ENCODE data around the gene INTS14. TPM values are rescaled to one million over a fixed set of nuclear protein-coding genes. Genes with fewer than 3 reads are reported as not detected.
A peak's percentile ranks its signal among the peaks of the same experiment; 100 is the strongest.

Gene INTS14
- total RNA-seq, 1 experiment from 2014 or later = 50.1 TPM

DNA sequence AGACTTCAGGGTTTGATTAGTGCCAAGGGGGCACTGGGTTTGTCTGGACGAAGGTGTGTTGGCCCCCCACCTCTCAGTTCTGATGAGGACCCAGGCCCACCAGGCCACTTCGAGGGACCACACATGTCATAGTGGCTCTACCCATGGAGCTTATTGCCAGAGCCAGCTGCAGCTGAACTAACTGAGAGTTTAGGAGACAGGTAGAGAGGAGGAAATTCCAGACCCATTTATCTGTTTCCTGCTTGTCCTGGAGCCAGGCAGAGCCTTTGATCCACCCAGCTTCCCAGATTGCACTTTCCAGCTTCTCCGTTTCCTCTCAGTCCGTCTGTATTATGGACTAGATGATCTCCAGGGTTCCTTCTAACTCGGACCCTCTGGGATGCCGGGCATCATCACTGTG lies 31.7 kb upstream of the INTS14 start:
- no peak for TF ChIP-seq CTCF (IDR thresholded peaks at IDR 0.05; ENCODE audit: unreplicated experiment)
- BruUV-seq (replicated peaks) = no TSS peak
- no peaks in the 10 kb centered on the region for H3K9me3 Mint-ChIP-seq (ENCODE audit: low read depth, unreplicated experiment)
- H3K36me3 Mint-ChIP-seq (ENCODE audit: insufficient read depth, unreplicated experiment) = no peaks in the 10 kb centered on the region
- no peak for DNase-seq
- CTCF ChIA-PET = interaction anchor here (1.3 kb wide), 1 partner anchor 182 kb away, joined by 4 read pairs; no protein-coding TSS in a partner anchor
- intact Hi-C loops (cut with micrococcal nuclease; ENCODE audit: unreplicated experiment) = no loop called here
- H3K27me3 Mint-ChIP-seq (ENCODE audit: unreplicated experiment) = peaks cover 10% of the 10 kb centered on the region
- no peak overlapping the region for H3K4me3 Mint-ChIP-seq (ENCODE audit: low read depth, unreplicated experiment)
- H3K27ac Mint-ChIP-seq (ENCODE audit: unreplicated experiment) = no peak overlapping the region
- peaks cover 12% of the 10 kb centered on the region for H3K4me1 Mint-ChIP-seq (ENCODE audit: low read depth, unreplicated experiment)

DNA sequence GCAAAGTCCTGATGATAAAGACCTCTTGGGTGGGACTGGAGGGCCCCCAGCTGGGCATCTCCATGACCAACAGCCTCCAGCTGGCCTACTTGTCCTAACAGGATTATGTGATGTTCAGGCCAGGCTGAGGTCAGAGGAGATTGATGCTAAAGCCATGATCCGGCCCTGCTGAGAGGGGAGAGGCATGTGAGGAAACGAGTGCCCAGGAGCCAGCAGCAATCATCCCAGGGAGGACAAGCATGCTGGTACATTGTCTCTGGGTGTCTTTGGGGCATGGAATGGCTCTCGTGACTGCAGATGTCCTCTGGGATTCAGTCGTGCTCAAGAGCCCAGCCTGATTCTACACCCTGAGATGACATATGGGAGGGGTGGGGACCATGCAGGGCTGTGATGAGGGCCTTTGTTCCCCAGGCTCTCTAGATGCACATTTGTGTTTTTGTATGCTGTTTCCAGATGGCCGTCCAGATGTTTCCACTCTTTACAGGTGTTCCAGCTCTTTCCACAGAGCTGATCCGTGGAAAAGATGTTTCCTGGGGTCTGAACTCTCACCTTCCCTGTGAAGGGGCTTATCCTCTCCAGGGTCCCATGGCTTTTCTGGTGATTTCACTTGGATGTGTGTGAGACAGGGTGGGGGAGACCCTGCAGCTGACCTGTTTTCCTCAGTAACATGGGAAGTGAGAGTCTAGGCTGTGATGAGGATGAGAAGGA lies 31.0 kb upstream of the INTS14 start:
- H3K4me3 Mint-ChIP-seq (ENCODE audit: low read depth, unreplicated experiment) = no peak overlapping the region
- intact Hi-C loops (cut with micrococcal nuclease; ENCODE audit: unreplicated experiment) = no loop called here
- BruUV-seq (replicated peaks) = no TSS peak
- no peak for TF ChIP-seq CTCF (IDR thresholded peaks at IDR 0.05; ENCODE audit: unreplicated experiment)
- H3K4me1 Mint-ChIP-seq (ENCODE audit: low read depth, unreplicated experiment) = peaks cover 12% of the 10 kb centered on the region
- CTCF ChIA-PET = interaction anchor here (1.3 kb wide), 1 partner anchor 182 kb away, joined by 4 read pairs; no protein-coding TSS in a partner anchor
- peaks cover 10% of the 10 kb centered on the region for H3K27me3 Mint-ChIP-seq (ENCODE audit: unreplicated experiment)
- no peaks in the 10 kb centered on the region for H3K9me3 Mint-ChIP-seq (ENCODE audit: low read depth, unreplicated experiment)
- H3K36me3 Mint-ChIP-seq (ENCODE audit: insufficient read depth, unreplicated experiment) = no peaks in the 10 kb centered on the region
- H3K27ac Mint-ChIP-seq (ENCODE audit: unreplicated experiment) = no peak overlapping the region
- no peak for DNase-seq

- Mint-ChIP-seq H3K27ac (ENCODE audit: unreplicated experiment) (no peak overlapping the region), H3K4me1 (ENCODE audit: low read depth, unreplicated experiment) (peaks cover 12% of the 10 kb centered on the region), H3K36me3 (ENCODE audit: insufficient read depth, unreplicated experiment) (no peaks in the 10 kb centered on the region), H3K9me3 (ENCODE audit: low read depth, unreplicated experiment) (no peaks in the 10 kb centered on the region), H3K27me3 (ENCODE audit: unreplicated experiment) (peaks cover 10% of the 10 kb centered on the region), H3K4me3 (ENCODE audit: low read depth, unreplicated experiment) (no peak overlapping the region)
- CTCF ChIA-PET = interaction anchor here (2.6 kb wide), 1 partner anchor 11 kb away, joined by 9 read pairs; no protein-coding TSS in a partner anchor
- no peak for DNase-seq
- no TSS peak for BruUV-seq (replicated peaks)
- no peak for TF ChIP-seq CTCF (IDR thresholded peaks at IDR 0.05; ENCODE audit: unreplicated experiment)
- intact Hi-C loops (cut with micrococcal nuclease; ENCODE audit: unreplicated experiment) = loop anchor here (2.0 kb wide), 1 partner anchor 189 kb away; no protein-coding TSS in a partner anchor
These were observed 28.6 kb upstream of the INTS14 start for GRCh38 chr15:65639509-65639908.

DNA sequence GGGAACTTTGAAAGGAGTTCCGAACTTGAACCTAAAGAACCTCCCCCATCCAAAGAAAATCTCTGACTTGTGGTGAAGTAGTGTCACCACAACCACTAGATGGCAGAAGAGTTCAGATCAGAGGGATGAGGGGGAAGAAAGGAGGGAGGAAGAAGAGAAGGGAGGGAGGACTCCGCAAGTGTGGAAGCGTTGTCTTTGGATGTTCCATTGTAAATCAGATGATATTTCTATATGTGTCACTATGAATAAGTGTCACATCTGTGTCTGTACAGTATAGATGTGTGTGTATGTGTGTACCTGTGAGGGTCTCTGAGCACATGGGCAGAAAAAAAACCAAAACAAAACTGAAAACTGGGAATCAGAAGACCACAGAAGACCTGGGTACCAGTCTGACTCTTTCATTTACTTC lies 27.8 kb upstream of the INTS14 start:
- no peak overlapping the region for H3K27ac Mint-ChIP-seq (ENCODE audit: unreplicated experiment)
- no TSS peak for BruUV-seq (replicated peaks)
- DNase-seq = peak; percentile 58

More for the DNA sequence above, 27.8 kb upstream of the INTS14 start:
- peak; percentile 65 for TF ChIP-seq CTCF (IDR thresholded peaks at IDR 0.05; ENCODE audit: unreplicated experiment)
- no peak overlapping the region for H3K4me3 Mint-ChIP-seq (ENCODE audit: low read depth, unreplicated experiment)
- peaks cover 12% of the 10 kb centered on the region for H3K4me1 Mint-ChIP-seq (ENCODE audit: low read depth, unreplicated experiment)
- peaks cover 10% of the 10 kb centered on the region for H3K27me3 Mint-ChIP-seq (ENCODE audit: unreplicated experiment)
- no peaks in the 10 kb centered on the region for H3K36me3 Mint-ChIP-seq (ENCODE audit: insufficient read depth, unreplicated experiment)
- no peaks in the 10 kb centered on the region for H3K9me3 Mint-ChIP-seq (ENCODE audit: low read depth, unreplicated experiment)
- intact Hi-C loops (cut with micrococcal nuclease; ENCODE audit: unreplicated experiment) = loop anchor here (1.0 to 2.0 kb wide), 3 partner anchors 190 to 324 kb away; no protein-coding TSS in a partner anchor
- CTCF ChIA-PET = interaction anchor here (0.9 to 2.6 kb wide), 2 partner anchors 12 to 229 kb away, joined by 3 to 9 read pairs; no protein-coding TSS in a partner anchor
